Caco-2 (cell line): ENCODE results near the gene NUP98. TPM values are rescaled to one million over a fixed set of nuclear protein-coding genes. Genes with fewer than 3 reads are reported as not detected.
A peak's percentile ranks its signal among the peaks of the same experiment; 100 is the strongest.

ENCODE experiments used
- Bru-seq: library from RNA; stranded (reverse); fragments of 400-500 nt; gene quantifications from one replicate; lab custom pipeline; 2021; lab: Mats Ljungman, UMichigan
- BruChase-seq, 2 experiments: library from RNA; stranded (reverse); fragments of 400-500 nt; gene quantifications; one replicate each; lab custom pipeline; 2021; lab: Mats Ljungman, UMichigan
- BruUV-seq: library from RNA; stranded (reverse); fragments of 400-500 nt; replicated peaks from 2 replicates; lab custom pipeline; 2021; lab: Mats Ljungman, UMichigan
- CTCF ChIA-PET: fragments of 300-600 bp; sonication (Branson Sonifier 250); formaldehyde crosslinking; loops from one replicate; lab custom pipeline; 2022; ENCODE audit warnings: antibody characterized with exemption; lab: Charles Lee
- POLR2A ChIA-PET: fragments of 300-600 bp; sonication (Branson Sonifier 250); formaldehyde crosslinking; loops from one replicate; lab custom pipeline; 2022; ENCODE audit warnings: antibody characterized with exemption; lab: Charles Lee
- DNase-seq, 2 experiments: peaks; one replicate each; pipeline versions ENCODE4 v3.0.0 to v3.0.0-alpha.2; 2020 to 2022
- H3K27me3 ChIP-seq: replicated peaks from 2 replicates; pipeline ENCODE4 v1.6.0; 2011; ENCODE audit warnings: low read length; ENCODE audit not compliant: control insufficient read depth, insufficient read depth
- H3K36me3 ChIP-seq: 2 replicates; pipeline ENCODE4 v1.5.1; 2011; ENCODE audit warnings: low read length; ENCODE audit not compliant: control insufficient read depth, insufficient read depth
- H3K4me1 ChIP-seq: fragments of 250-450 bp; sonication (Bioruptor Pico); 2 replicates; pipeline ENCODE4 v1.5.1; 2020; ENCODE audit warnings: mild to moderate bottlenecking
- H3K4me3 ChIP-seq: 2 replicates; pipeline ENCODE4 v1.5.1; 2011; ENCODE audit warnings: low read depth, mild to moderate bottlenecking, control low read depth, low read length
- H3K9me3 ChIP-seq: fragments of 250-450 bp; sonication (Bioruptor Pico); 2 replicates; pipeline ENCODE4 v1.5.1; 2020; ENCODE audit warnings: mild to moderate bottlenecking, moderate library complexity
- H3K27ac Mint-ChIP-seq: one replicate; pipeline ENCODE4 v1.8.0; 2022; ENCODE audit warnings: mixed read lengths; ENCODE audit not compliant: unreplicated experiment
- H3K27me3 Mint-ChIP-seq: one replicate; pipeline ENCODE4 v1.8.0; 2022; ENCODE audit warnings: mixed read lengths; ENCODE audit not compliant: insufficient read depth, unreplicated experiment
- H3K36me3 Mint-ChIP-seq: one replicate; pipeline ENCODE4 v1.8.0; 2022; ENCODE audit warnings: mild to moderate bottlenecking, mixed read lengths; ENCODE audit not compliant: insufficient read depth, unreplicated experiment
- H3K4me1 Mint-ChIP-seq: one replicate; pipeline ENCODE4 v1.8.0; 2022; ENCODE audit warnings: low read depth, mixed read lengths; ENCODE audit not compliant: unreplicated experiment
- H3K4me3 Mint-ChIP-seq: one replicate; pipeline ENCODE4 v1.8.0; 2022; ENCODE audit warnings: mild to moderate bottlenecking, moderate library complexity, mixed read lengths; ENCODE audit not compliant: unreplicated experiment
- H3K9me3 Mint-ChIP-seq: one replicate; pipeline ENCODE4 v1.8.0; 2022; ENCODE audit warnings: mixed read lengths; ENCODE audit not compliant: unreplicated experiment
- CTCF ChIP-seq, 2 experiments: fragments of 200-600 bp in 1 of 2; IDR thresholded peaks; 1 replicate in 1 of 2; 2 replicates in 1 of 2; pipeline versions ENCODE4 v1.5.1 to v1.8.0; 2011 to 2022; ENCODE audit warnings: antibody characterized with exemption in 1 of 2, control low read depth in 1 of 2, inconsistent platforms in 1 of 2, low read depth in 1 of 2, low read length in 1 of 2, mild to moderate bottlenecking in 1 of 2, moderate library complexity in 1 of 2; ENCODE audit not compliant: insufficient read depth in 1 of 2, severe bottlenecking in 1 of 2, unreplicated experiment in 1 of 2
- intact Hi-C: fragments of 100-400 bp; cut with micrococcal nuclease; formaldehyde crosslinking; loops from one replicate; pipeline ENCODE4 v1.10.0; 2022; ENCODE audit not compliant: unreplicated experiment
- long read RNA-seq: library from polyadenylated mRNA; stranded (forward); transcript quantifications from one replicate; pipeline ENCODE4 v2.0.0, GENCODE V29; 2022
- total RNA-seq: library from RNA; stranded (reverse); gene quantifications from 2 replicates; pipeline ENCODE4 v1.2.3, GENCODE V29; 2022

Gene NUP98
- total RNA-seq (146 and 150 TPM in 2 replicates), Bru-seq, nascent RNA (percentile 93 among the genes with signal in this experiment), BruChase-seq, experiment 1, labeled RNA remaining after a 2-hour chase (percentile 94 among the genes with signal in this experiment), BruChase-seq, experiment 2, labeled RNA remaining after a 6-hour chase (percentile 94 among the genes with signal in this experiment)
- long read RNA-seq, full-length matches to known transcripts, result 43 of 115 reads
- long read RNA-seq, partial matches to known transcripts, result 40 of 115 reads
- long read RNA-seq, other reads (novel, unspliced or antisense), result 32 of 115 reads

DNA sequence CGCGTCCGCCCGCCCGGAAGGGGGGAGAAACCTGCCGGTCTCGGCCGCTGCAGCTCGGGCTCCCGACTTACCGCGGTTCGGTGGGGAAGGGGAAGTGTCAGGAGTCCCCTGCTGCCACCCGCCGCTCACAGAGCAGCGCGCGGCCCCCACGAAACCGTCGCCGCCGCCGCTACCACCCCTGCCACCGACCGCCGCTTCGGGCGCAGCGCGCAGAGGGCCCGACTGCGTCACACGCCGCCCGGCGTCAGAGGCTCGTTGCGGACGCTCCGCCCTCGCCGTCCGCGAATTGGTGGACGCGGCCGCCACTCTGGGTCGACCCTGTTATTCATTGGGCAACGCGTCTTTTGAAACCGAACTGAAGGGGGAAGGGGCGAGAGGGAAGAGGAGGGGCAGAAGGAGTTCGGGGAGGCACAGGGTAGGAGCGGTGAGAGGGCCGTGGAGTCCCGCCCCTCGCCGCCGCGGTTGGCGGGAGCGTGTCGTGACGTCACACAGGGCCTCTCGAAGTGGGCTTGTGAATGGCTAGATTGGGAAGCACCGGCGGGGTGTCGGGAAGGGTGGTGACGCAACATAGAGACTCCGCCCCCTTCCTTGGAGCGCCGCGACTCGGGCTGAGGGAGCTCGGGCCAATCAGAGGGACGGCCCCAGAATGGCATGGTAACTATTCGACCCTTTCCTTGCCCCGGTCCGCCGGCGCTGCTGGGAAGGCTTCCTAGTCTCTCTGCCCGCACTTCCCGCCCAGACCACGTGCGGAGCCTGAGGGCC, at the start of gene NUP98:
Gene NUP98 (minus strand): TSS at position 226 of the 762 bp plus-strand sequence. CDS start 15,437 bp downstream, outside the sequence.
- Histone ChIP-seq H3K9me3 (no peaks in the 10 kb centered on the region), H3K36me3 (peaks cover 1% of the 10 kb centered on the region; the same call in 1 of the 2 replicates), H3K4me3 (peak within 1 kb of the TSS; percentile 59), H3K4me1 (peaks cover 25% of the 10 kb centered on the region), H3K27me3 (no peaks in the 10 kb centered on the region)
- no peaks in the 10 kb centered on the region for H3K27me3 Mint-ChIP-seq
- no peak for TF ChIP-seq CTCF (IDR thresholded peaks at IDR 0.05; ENCODE audit: insufficient read depth in 1 of 2, low read depth in 1 of 2, low read length in 1 of 2, severe bottlenecking in 1 of 2, unreplicated experiment in 1 of 2)
- peak; percentile 100 for DNase-seq
- intact Hi-C loops, result loop anchor here (1.0 to 2.0 kb wide), 3 partner anchors 12 to 44 kb away; no protein-coding TSS in a partner anchor
- no TSS peak for BruUV-seq
- H3K4me3 Mint-ChIP-seq, result peak within 1 kb of the TSS; percentile 90
- CTCF ChIA-PET, result interaction anchor here (0.6 to 3.3 kb wide), 2 partner anchors 11 to 51 kb away, joined by 3 to 32 read pairs; partner anchors contain the start of gene PGAP2
- peaks cover 12% of the 10 kb centered on the region for H3K4me1 Mint-ChIP-seq
- H3K9me3 Mint-ChIP-seq, result no peaks in the 10 kb centered on the region
- H3K27ac Mint-ChIP-seq, result peak within 1 kb of the TSS; percentile 96
- peaks cover 56% of the 10 kb centered on the region for H3K36me3 Mint-ChIP-seq
- POLR2A ChIA-PET, result interaction anchor here (0.7 to 1.5 kb wide), 5 partner anchors 11 to 263 kb away, joined by 3 to 25 read pairs (median 3); partner anchors contain the start of genes PGAP2 and RHOG

DNA sequence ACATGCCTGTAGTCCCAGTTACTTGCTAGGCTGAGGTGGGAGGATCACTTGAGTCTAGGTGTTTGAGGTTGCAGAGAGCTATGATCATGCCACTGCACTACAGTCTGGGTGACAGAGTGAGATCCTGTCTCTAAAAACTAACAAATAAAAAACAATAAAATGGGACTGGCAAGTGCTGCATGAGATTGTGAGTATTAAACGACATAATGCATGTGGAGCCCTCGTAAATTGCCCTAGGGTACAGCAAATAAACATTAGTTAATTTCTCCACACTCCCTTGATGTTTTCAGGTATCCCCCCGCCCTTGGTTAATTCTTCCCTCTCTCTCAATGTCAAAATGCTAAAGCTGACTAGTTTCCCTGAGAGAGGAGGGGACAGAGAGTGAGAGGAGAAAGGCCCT, 48.3 kb upstream of the NUP98 start:
- Histone ChIP-seq H3K27me3 (no peaks in the 10 kb centered on the region), H3K4me1 (no peaks in the 10 kb centered on the region), H3K9me3 (no peaks in the 10 kb centered on the region), H3K36me3 (no peaks in the 10 kb centered on the region), H3K4me3 (no peak overlapping the region)
- no peaks in the 10 kb centered on the region for H3K27me3 Mint-ChIP-seq
- no peak overlapping the region for H3K27ac Mint-ChIP-seq
- no peak for TF ChIP-seq CTCF (IDR thresholded peaks at IDR 0.05; ENCODE audit: insufficient read depth in 1 of 2, low read depth in 1 of 2, low read length in 1 of 2, severe bottlenecking in 1 of 2, unreplicated experiment in 1 of 2)
- no peak overlapping the region for H3K4me3 Mint-ChIP-seq
- H3K9me3 Mint-ChIP-seq, result no peaks in the 10 kb centered on the region
- peaks cover 11% of the 10 kb centered on the region for H3K4me1 Mint-ChIP-seq
- POLR2A ChIA-PET, result no interaction called here
- CTCF ChIA-PET, result no interaction called here
- peaks cover 6% of the 10 kb centered on the region for H3K36me3 Mint-ChIP-seq
- no TSS peak for BruUV-seq
- DNase-seq, result no peak
- intact Hi-C loops, result no loop called here

GRCh38 chr11:3845246-3845645, 47.9 kb upstream of the NUP98 start:
- no peak for TF ChIP-seq CTCF (IDR thresholded peaks at IDR 0.05; ENCODE audit: insufficient read depth in 1 of 2, low read depth in 1 of 2, low read length in 1 of 2, severe bottlenecking in 1 of 2, unreplicated experiment in 1 of 2)
- no peak overlapping the region for H3K27ac Mint-ChIP-seq
- no peak for DNase-seq
- H3K27me3 ChIP-seq, result no peaks in the 10 kb centered on the region
- no peaks in the 10 kb centered on the region for H3K9me3 Mint-ChIP-seq
- no peak overlapping the region for H3K4me3 Mint-ChIP-seq
- intact Hi-C loops, result no loop called here
- H3K27me3 Mint-ChIP-seq, result no peaks in the 10 kb centered on the region
- CTCF ChIA-PET, result no interaction called here
- H3K9me3 ChIP-seq, result no peaks in the 10 kb centered on the region
- no TSS peak for BruUV-seq
- H3K4me1 Mint-ChIP-seq, result peaks cover 11% of the 10 kb centered on the region
- POLR2A ChIA-PET, result no interaction called here
- H3K36me3 Mint-ChIP-seq, result peaks cover 6% of the 10 kb centered on the region
- H3K4me3 ChIP-seq, result no peak overlapping the region
- H3K4me1 ChIP-seq, result no peaks in the 10 kb centered on the region
- H3K36me3 ChIP-seq, result no peaks in the 10 kb centered on the region
